Neural cell (in vitro differentiated cells): ENCODE measurements around the gene FHIT. TPM values are rescaled to one million over a fixed set of nuclear protein-coding genes. Genes with fewer than 3 reads are reported as not detected.

Experiments
- H2AFZ ChIP-seq: fragments of 200-600, 300-800 bp; sonication (generic), shearing (Covaris generic); 2 replicates; pipeline ENCODE4 v1.6.0; 2014; ENCODE audit warnings: low read depth, mild to moderate bottlenecking, antibody characterized with exemption, low read length, moderate library complexity
- H3F3A ChIP-seq: fragments of 200-600 bp; shearing (Covaris generic); 2 replicates; pipeline ENCODE4 v1.6.1; 2016; ENCODE audit warnings: mild to moderate bottlenecking, moderate library complexity, mixed read lengths, antibody characterized with exemption, low read length; ENCODE audit not compliant: insufficient read depth, poor library complexity, severe bottlenecking
- H3K27ac ChIP-seq: fragments of 200-600, 300-800 bp; sonication (generic), shearing (Covaris generic); 2 replicates; pipeline ENCODE4 v1.5.1; 2014; ENCODE audit warnings: mild to moderate bottlenecking, low read length, moderate library complexity
- H3K27me3 ChIP-seq: fragments of 300-800, 200-600 bp; sonication (generic), shearing (Covaris generic); 2 replicates; pipeline ENCODE4 v1.6.0; 2014; ENCODE audit warnings: mild to moderate bottlenecking, low read depth, low read length, moderate library complexity; ENCODE audit not compliant: insufficient read depth
- H3K36me3 ChIP-seq: fragments of 300-800, 200-600 bp; sonication (generic), shearing (Covaris generic); 2 replicates; pipeline ENCODE4 v1.5.1; 2014; ENCODE audit warnings: mild to moderate bottlenecking, antibody characterized with exemption, low read length, moderate library complexity; ENCODE audit not compliant: insufficient read depth
- H3K4me2 ChIP-seq: fragments of 300-800, 200-600 bp; sonication (generic), shearing (Covaris generic); 2 replicates; pipeline ENCODE4 v1.6.0; 2014; ENCODE audit warnings: mild to moderate bottlenecking, low read length
- H3K4me3 ChIP-seq: fragments of 300-800, 200-600 bp; sonication (generic), shearing (Covaris generic); 2 replicates; pipeline ENCODE4 v1.5.1; 2014; ENCODE audit warnings: mild to moderate bottlenecking, low read length, moderate library complexity
- H3K79me2 ChIP-seq: fragments of 200-600 bp; shearing (Covaris generic); replicated peaks from 2 replicates; pipeline ENCODE4 v1.6.0; 2014; ENCODE audit warnings: mild to moderate bottlenecking, low read length, moderate library complexity; ENCODE audit not compliant: insufficient read depth
- H3K9ac ChIP-seq: fragments of 300-800, 200-600 bp; sonication (generic), shearing (Covaris generic); 2 replicates; pipeline ENCODE4 v1.6.1; 2016; ENCODE audit warnings: mild to moderate bottlenecking, low read length, mixed read lengths
- H3K9me2 ChIP-seq: fragments of 200-600 bp; shearing (Covaris generic); 2 replicates; pipeline ENCODE4 v1.6.1; 2016; ENCODE audit warnings: mild to moderate bottlenecking, low read length, mixed read lengths; ENCODE audit not compliant: insufficient read depth
- H3K9me3 ChIP-seq: fragments of 200-600, 300-800 bp; sonication (generic), shearing (Covaris generic); 2 replicates; pipeline ENCODE4 v1.6.1; 2016; ENCODE audit warnings: mild to moderate bottlenecking, mixed run types, low read length, moderate library complexity, mixed read lengths
- H4K20me1 ChIP-seq: fragments of 200-600 bp; shearing (Covaris generic); 2 replicates; pipeline ENCODE4 v1.6.1; 2016; ENCODE audit warnings: mild to moderate bottlenecking, mixed run types; ENCODE audit not compliant: insufficient read depth
- EP300 ChIP-seq: fragments of 450-650 bp; conservative IDR thresholded peaks from 2 replicates; pipeline ENCODE4 v1.6.1; 2014; ENCODE audit warnings: antibody characterized with exemption, mild to moderate bottlenecking, moderate library complexity; ENCODE audit not compliant: poor library complexity, severe bottlenecking
- EZH2 ChIP-seq: fragments of 200-600, 300-800 bp; shearing (Covaris generic), sonication (generic); IDR thresholded peaks from 2 replicates; pipeline ENCODE4 v1.6.1; 2014; ENCODE audit warnings: antibody characterized with exemption, low read length, borderline replicate concordance, mild to moderate bottlenecking; ENCODE audit not compliant: insufficient read depth, poor library complexity, severe bottlenecking
- MXI1 ChIP-seq: fragments of 450-650 bp; conservative IDR thresholded peaks from 2 replicates; pipeline ENCODE4 v1.6.1; 2014; ENCODE audit warnings: antibody characterized with exemption, mild to moderate bottlenecking; ENCODE audit not compliant: poor library complexity, severe bottlenecking
- POLR2AphosphoS5 ChIP-seq: IDR thresholded peaks from 2 replicates; pipeline ENCODE4 v1.6.1; 2012
- RAD21 ChIP-seq: fragments of 450-650 bp; conservative IDR thresholded peaks from 2 replicates; pipeline ENCODE4 v1.6.1; 2014; ENCODE audit warnings: antibody characterized with exemption, mild to moderate bottlenecking, moderate library complexity
- REST ChIP-seq: IDR thresholded peaks from 2 replicates; pipeline ENCODE4 v1.6.1; 2012; ENCODE audit warnings: borderline replicate concordance
- SMC3 ChIP-seq: fragments of 450-650 bp; conservative IDR thresholded peaks from 2 replicates; pipeline ENCODE4 v1.6.1; 2014; ENCODE audit warnings: antibody characterized with exemption, mild to moderate bottlenecking, moderate library complexity; ENCODE audit not compliant: poor library complexity
- TAF1 ChIP-seq: IDR thresholded peaks from 2 replicates; pipeline ENCODE4 v1.6.1; 2012; ENCODE audit warnings: low read depth
- polyA plus RNA-seq: library from polyadenylated mRNA; depleted of rRNA; stranded (reverse); fragments of >200 nt; gene quantifications from 2 replicates; pipeline ENCODE4 v1.2.3, GENCODE V29; 2014
- TF ChIP-seq, protein P1 (sequence below): fragments of 450-650 bp; IDR thresholded peaks from 2 replicates; pipeline ENCODE4 v1.5.1; 2014; ENCODE audit warnings: antibody characterized with exemption, mild to moderate bottlenecking, moderate library complexity; ENCODE audit not compliant: poor library complexity, severe bottlenecking

FHIT gene
- polyA plus RNA-seq, 1 donor from 2014 or later = not detected

- Histone ChIP-seq H3K4me2 (no peak overlapping the region), H3K36me3 (no peaks in the 10 kb centered on the region), H3K4me3 (no peak overlapping the region), H3K27ac (no peak overlapping the region), H3K9me3 (no peaks in the 10 kb centered on the region), H3K27me3 (no peaks in the 10 kb centered on the region), H3K79me2 (no peaks in the 10 kb centered on the region), H3K9ac (no peak overlapping the region), H3F3A (no peaks in the 10 kb centered on the region), H4K20me1 (no peaks in the 10 kb centered on the region), H3K9me2 (no peaks in the 10 kb centered on the region), H2AFZ (no peak overlapping the region)
- TF ChIP-seq EP300 (no peak), TAF1 (no peak), EZH2 (no peak), POLR2AphosphoS5 (no peak), SMC3 (no peak), RAD21 (no peak), REST (no peak), MXI1 (no peak)
- TF ChIP-seq, protein P1, sequence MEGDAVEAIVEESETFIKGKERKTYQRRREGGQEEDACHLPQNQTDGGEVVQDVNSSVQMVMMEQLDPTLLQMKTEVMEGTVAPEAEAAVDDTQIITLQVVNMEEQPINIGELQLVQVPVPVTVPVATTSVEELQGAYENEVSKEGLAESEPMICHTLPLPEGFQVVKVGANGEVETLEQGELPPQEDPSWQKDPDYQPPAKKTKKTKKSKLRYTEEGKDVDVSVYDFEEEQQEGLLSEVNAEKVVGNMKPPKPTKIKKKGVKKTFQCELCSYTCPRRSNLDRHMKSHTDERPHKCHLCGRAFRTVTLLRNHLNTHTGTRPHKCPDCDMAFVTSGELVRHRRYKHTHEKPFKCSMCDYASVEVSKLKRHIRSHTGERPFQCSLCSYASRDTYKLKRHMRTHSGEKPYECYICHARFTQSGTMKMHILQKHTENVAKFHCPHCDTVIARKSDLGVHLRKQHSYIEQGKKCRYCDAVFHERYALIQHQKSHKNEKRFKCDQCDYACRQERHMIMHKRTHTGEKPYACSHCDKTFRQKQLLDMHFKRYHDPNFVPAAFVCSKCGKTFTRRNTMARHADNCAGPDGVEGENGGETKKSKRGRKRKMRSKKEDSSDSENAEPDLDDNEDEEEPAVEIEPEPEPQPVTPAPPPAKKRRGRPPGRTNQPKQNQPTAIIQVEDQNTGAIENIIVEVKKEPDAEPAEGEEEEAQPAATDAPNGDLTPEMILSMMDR = no peak
Measured at GRCh38 chr3:60250206-60250605, 1001.0 kb downstream of the FHIT start.

DNA sequence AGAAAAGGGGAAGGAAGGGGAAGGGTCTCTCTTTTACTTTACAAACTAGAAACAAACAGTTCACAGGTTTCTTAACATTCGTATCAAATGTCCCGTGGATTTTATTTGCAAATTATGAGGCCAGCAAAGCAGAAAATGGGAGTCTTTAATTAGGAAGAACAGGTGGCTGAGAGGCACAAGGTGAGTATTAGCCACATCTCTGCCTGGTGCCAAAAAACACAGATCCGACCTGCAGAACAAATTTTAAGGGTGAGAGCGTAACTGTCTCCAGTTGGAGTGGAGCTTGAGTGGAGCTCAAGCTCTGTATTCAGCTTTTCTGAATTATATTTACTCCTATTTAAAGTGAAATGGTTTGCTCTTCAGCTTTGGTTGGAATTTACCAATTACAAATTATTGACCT lies 1004.9 kb downstream of the FHIT start:
- Histone ChIP-seq H3K9ac (no peak overlapping the region), H2AFZ (no peak overlapping the region), H3K9me3 (no peaks in the 10 kb centered on the region), H3K27me3 (no peaks in the 10 kb centered on the region), H3K4me2 (no peak overlapping the region), H3F3A (no peaks in the 10 kb centered on the region), H3K36me3 (no peaks in the 10 kb centered on the region), H3K79me2 (no peaks in the 10 kb centered on the region), H3K4me3 (no peak overlapping the region), H3K9me2 (no peaks in the 10 kb centered on the region), H4K20me1 (no peaks in the 10 kb centered on the region), H3K27ac (no peak overlapping the region)
- TF ChIP-seq TAF1 (no peak), EP300 (no peak)

DNA sequence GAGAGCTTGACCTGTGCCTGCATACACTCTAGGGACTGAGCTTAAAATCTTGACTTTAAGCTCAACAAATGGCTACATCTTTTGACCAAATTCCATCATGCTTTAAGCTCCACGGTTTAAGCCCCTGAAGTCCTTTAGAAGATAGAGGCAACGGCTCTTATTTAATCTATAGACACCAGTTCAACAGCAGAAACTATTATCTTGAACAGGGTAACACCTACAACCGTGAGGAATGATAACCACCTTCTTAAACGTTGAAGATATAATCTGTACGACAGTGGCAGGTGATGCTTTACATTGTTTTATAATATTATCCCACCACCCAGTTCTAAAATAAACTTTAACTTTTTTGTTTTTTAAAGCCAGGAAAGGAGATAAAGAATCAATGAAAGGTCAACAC lies 1007.8 kb downstream of the FHIT start:
- no peaks in the 10 kb centered on the region for H3F3A ChIP-seq
- no peaks in the 10 kb centered on the region for H3K9me2 ChIP-seq
- H3K27me3 ChIP-seq = no peaks in the 10 kb centered on the region
- H3K9me3 ChIP-seq = no peaks in the 10 kb centered on the region
- TF ChIP-seq MXI1 = no peak
- TF ChIP-seq, protein P1 = no peak
- TF ChIP-seq REST = no peak
- no peak for TF ChIP-seq POLR2AphosphoS5
- no peak for TF ChIP-seq SMC3
- TF ChIP-seq RAD21 = no peak
- no peak for TF ChIP-seq EP300
- TF ChIP-seq EZH2 = no peak
- TF ChIP-seq TAF1 = no peak
- no peaks in the 10 kb centered on the region for H4K20me1 ChIP-seq
- H3K79me2 ChIP-seq = no peaks in the 10 kb centered on the region
- no peak overlapping the region for H2AFZ ChIP-seq
- H3K4me3 ChIP-seq = no peak overlapping the region
- no peak overlapping the region for H3K4me2 ChIP-seq
- no peak overlapping the region for H3K27ac ChIP-seq
- no peak overlapping the region for H3K9ac ChIP-seq
- no peaks in the 10 kb centered on the region for H3K36me3 ChIP-seq
